HL-60 (cell line): ENCODE results near the gene SLC22A7.

Experiments used
- DNase-seq, 2 experiments: peaks; one replicate each; pipeline ENCODE4 v3.0.0-alpha.2; 2010 to 2020; ENCODE audit warnings: low read depth in 1 of 2, low spot score in 1 of 2
- H3K27ac ChIP-seq: fragments of 250-450 bp; sonication (Bioruptor Pico); replicated peaks from 2 replicates; pipeline ENCODE4 v1.5.1; 2020; ENCODE audit warnings: mild to moderate bottlenecking, moderate library complexity
- H3K27me3 ChIP-seq: fragments of 250-450 bp; sonication (Bioruptor Pico); 2 replicates; pipeline ENCODE4 v1.5.1; 2021; ENCODE audit warnings: mild to moderate bottlenecking, moderate library complexity; ENCODE audit not compliant: insufficient read depth, poor library complexity, severe bottlenecking
- H3K4me3 ChIP-seq: replicated peaks from 2 replicates; pipeline ENCODE4 v1.5.1; 2011; ENCODE audit warnings: mild to moderate bottlenecking, control low read depth, low read length; ENCODE audit not compliant: insufficient read depth
- GABPA ChIP-seq: IDR thresholded peaks from 2 replicates; pipeline ENCODE4 v1.6.1; 2012; ENCODE audit warnings: low read depth
- POLR2AphosphoS5 ChIP-seq: IDR thresholded peaks from 2 replicates; pipeline ENCODE4 v1.6.1; 2012; ENCODE audit warnings: low read depth
- SPI1 ChIP-seq: IDR thresholded peaks from 2 replicates; pipeline ENCODE4 v1.6.1; 2012; ENCODE audit warnings: low read depth, mild to moderate bottlenecking, borderline replicate concordance
- TF ChIP-seq, protein P1 (sequence below): IDR thresholded peaks from 2 replicates; pipeline ENCODE4 v1.6.1; 2012; ENCODE audit warnings: low read depth; ENCODE audit not compliant: insufficient replicate concordance
- TF ChIP-seq, protein P2 (sequence below): IDR thresholded peaks from one replicate; pipeline ENCODE4 v1.5.1; 2011; ENCODE audit warnings: low read length, control low read depth, inconsistent platforms; ENCODE audit not compliant: insufficient read depth

SLC22A7 gene

DNA sequence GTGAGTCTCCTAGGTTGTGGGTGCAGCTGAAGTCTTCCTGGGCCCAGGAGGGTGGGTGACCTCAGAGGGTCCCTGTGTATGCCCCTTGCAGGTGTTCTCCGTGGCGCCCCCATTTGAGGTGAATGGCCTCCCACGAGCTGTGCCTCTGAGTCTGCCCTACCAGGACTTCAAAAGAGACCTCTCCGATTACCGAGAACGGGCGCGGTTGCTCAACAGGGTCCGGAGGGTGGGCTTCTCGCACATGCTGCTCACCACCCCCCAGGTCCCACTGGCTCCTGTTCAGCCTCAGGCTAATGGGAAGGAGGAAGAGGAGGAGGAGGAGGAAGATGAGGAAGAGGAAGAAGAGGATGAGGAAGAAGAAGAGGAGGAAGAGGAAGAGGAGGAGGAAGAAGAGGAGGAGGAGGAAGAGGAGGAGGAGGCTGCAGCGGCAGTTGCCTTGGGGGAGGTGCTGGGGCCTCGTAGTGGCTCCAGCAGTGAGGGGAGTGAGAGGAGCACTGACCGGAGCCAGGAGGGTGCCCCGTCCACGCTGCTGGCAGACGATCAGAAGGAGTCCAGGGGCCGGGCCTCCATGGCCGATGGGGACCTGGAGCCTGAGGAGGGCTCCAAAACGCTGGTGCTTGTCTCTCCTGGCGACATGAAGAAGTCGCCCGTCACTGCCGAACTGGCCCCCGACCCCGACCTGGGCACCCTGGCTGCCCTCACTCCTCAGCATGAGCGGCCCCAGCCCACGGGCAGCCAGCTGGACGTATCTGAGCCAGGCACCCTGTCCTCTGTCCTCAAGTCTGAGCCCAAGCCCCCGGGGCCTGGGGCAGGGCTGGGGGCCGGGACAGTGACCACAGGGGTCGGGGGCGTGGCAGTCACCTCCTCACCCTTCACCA lies 15.2 kb upstream of the SLC22A7 start:
- DNase-seq: no peak
- Histone ChIP-seq H3K4me3 (no peak overlapping the region), H3K27me3 (peaks cover 39% of the 10 kb centered on the region), H3K27ac (no peak overlapping the region)
- TF ChIP-seq, protein P1, sequence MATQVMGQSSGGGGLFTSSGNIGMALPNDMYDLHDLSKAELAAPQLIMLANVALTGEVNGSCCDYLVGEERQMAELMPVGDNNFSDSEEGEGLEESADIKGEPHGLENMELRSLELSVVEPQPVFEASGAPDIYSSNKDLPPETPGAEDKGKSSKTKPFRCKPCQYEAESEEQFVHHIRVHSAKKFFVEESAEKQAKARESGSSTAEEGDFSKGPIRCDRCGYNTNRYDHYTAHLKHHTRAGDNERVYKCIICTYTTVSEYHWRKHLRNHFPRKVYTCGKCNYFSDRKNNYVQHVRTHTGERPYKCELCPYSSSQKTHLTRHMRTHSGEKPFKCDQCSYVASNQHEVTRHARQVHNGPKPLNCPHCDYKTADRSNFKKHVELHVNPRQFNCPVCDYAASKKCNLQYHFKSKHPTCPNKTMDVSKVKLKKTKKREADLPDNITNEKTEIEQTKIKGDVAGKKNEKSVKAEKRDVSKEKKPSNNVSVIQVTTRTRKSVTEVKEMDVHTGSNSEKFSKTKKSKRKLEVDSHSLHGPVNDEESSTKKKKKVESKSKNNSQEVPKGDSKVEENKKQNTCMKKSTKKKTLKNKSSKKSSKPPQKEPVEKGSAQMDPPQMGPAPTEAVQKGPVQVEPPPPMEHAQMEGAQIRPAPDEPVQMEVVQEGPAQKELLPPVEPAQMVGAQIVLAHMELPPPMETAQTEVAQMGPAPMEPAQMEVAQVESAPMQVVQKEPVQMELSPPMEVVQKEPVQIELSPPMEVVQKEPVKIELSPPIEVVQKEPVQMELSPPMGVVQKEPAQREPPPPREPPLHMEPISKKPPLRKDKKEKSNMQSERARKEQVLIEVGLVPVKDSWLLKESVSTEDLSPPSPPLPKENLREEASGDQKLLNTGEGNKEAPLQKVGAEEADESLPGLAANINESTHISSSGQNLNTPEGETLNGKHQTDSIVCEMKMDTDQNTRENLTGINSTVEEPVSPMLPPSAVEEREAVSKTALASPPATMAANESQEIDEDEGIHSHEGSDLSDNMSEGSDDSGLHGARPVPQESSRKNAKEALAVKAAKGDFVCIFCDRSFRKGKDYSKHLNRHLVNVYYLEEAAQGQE: no peak
- TF ChIP-seq GABPA: no peak
- TF ChIP-seq, protein P2, sequence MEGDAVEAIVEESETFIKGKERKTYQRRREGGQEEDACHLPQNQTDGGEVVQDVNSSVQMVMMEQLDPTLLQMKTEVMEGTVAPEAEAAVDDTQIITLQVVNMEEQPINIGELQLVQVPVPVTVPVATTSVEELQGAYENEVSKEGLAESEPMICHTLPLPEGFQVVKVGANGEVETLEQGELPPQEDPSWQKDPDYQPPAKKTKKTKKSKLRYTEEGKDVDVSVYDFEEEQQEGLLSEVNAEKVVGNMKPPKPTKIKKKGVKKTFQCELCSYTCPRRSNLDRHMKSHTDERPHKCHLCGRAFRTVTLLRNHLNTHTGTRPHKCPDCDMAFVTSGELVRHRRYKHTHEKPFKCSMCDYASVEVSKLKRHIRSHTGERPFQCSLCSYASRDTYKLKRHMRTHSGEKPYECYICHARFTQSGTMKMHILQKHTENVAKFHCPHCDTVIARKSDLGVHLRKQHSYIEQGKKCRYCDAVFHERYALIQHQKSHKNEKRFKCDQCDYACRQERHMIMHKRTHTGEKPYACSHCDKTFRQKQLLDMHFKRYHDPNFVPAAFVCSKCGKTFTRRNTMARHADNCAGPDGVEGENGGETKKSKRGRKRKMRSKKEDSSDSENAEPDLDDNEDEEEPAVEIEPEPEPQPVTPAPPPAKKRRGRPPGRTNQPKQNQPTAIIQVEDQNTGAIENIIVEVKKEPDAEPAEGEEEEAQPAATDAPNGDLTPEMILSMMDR: no peak
- TF ChIP-seq SPI1: no peak
- TF ChIP-seq POLR2AphosphoS5: no peak

DNA sequence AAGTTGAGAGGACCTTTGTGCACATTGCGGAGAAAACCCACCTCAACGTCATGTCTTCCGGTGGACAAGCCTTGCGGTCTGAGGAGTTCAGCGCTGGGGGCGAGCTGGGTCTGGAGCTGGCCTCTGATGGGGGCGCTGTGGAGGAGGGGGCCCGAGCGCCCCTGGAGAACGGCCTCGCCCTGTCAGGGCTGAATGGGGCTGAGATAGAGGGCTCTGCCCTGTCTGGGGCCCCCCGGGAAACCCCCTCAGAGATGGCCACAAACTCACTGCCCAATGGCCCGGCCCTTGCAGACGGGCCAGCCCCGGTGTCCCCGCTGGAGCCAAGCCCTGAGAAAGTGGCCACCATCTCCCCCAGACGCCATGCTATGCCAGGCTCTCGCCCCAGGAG lies 14.6 kb upstream of the SLC22A7 start:
- no peak for DNase-seq
- TF ChIP-seq, protein P1: no peak
- TF ChIP-seq POLR2AphosphoS5 (no peak), GABPA (no peak), SPI1 (no peak)
- TF ChIP-seq, protein P2: no peak
- no peak overlapping the region for H3K27ac ChIP-seq
- peaks cover 37% of the 10 kb centered on the region for H3K27me3 ChIP-seq
- no peak overlapping the region for H3K4me3 ChIP-seq

DNA sequence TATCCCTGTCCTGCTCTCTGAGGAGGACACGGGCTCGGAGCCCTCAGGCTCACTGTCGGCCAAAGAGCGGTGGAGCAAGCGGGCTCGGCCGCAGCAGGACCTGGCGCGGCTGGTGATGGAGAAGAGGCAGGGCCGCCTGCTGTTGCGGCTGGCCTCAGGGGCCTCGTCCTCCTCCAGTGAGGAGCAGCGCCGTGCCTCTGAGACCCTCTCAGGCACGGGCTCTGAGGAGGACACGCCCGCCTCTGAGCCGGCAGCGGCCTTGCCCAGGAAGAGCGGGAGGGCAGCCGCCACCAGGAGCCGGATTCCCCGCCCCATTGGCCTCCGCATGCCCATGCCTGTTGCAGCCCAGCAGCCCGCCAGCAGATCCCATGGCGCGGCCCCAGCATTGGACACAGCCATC lies 14.2 kb upstream of the SLC22A7 start:
- TF ChIP-seq POLR2AphosphoS5: no peak
- TF ChIP-seq SPI1: no peak
- TF ChIP-seq, protein P1: no peak
- peaks cover 37% of the 10 kb centered on the region for H3K27me3 ChIP-seq
- no peak overlapping the region for H3K27ac ChIP-seq
- DNase-seq: no peak
- H3K4me3 ChIP-seq: no peak overlapping the region
